ENCODE results near the gene SULT4A1.

SULT4A1 gene

GRCh38 chr22:43889860-43890253, 27.5 kb upstream of the SULT4A1 start:
- no peak for TF ChIP-seq CTCF (IDR thresholded peaks at IDR 0.05)
- Histone ChIP-seq H3K36me3 (no peaks in the 10 kb centered on the region), H3K9me3 (no peaks in the 10 kb centered on the region), H3K27me3 (peaks cover 0 to 77% of the 10 kb centered on the region in 2 donors), H3K4me1 (peaks cover 0 to 10% (median 9%) of the 10 kb centered on the region in 4 donors), H3K4me3 (no peak overlapping the region), H3K27ac (no peak overlapping the region)
- intact Hi-C loops (cut with DNase I; ENCODE audit: low total_unique reads): no loop called here
- no peak for DNase-seq

- Histone ChIP-seq H3K27me3 (peaks cover 0 to 77% of the 10 kb centered on the region in 2 donors), H3K9me3 (no peaks in the 10 kb centered on the region)
Observed at GRCh38 chr22:43889201-43889859, 27.0 kb upstream of the SULT4A1 start.

GRCh38 chr22:43888740-43889139, 26.4 kb upstream of the SULT4A1 start:
- peaks cover 0 to 10% (median 9%) of the 10 kb centered on the region in 4 donors for H3K4me1 ChIP-seq
- peaks cover 0 to 80% of the 10 kb centered on the region in 2 donors for H3K27me3 ChIP-seq
- H3K9me3 ChIP-seq: no peaks in the 10 kb centered on the region
- intact Hi-C loops (cut with DNase I; ENCODE audit: low total_unique reads): no loop called here
- DNase-seq: no peak
- H3K4me3 ChIP-seq: no peak overlapping the region
- no peak for TF ChIP-seq CTCF (IDR thresholded peaks at IDR 0.05)
- H3K36me3 ChIP-seq: no peaks in the 10 kb centered on the region
- no peak overlapping the region for H3K27ac ChIP-seq

More at GRCh38 chr22:43889201-43889859, 27.0 kb upstream of the SULT4A1 start:
- Histone ChIP-seq H3K36me3 (no peaks in the 10 kb centered on the region), H3K4me3 (no peak overlapping the region), H3K27ac (no peak overlapping the region), H3K4me1 (peaks cover 0 to 10% (median 9%) of the 10 kb centered on the region in 4 donors)
- no peak for TF ChIP-seq CTCF (IDR thresholded peaks at IDR 0.05)
- intact Hi-C loops (cut with DNase I; ENCODE audit: low total_unique reads): no loop called here
- DNase-seq: no peak

GRCh38 chr22:43887391-43887790, 25.1 kb upstream of the SULT4A1 start:
- H3K27ac ChIP-seq: no peak overlapping the region
- intact Hi-C loops (cut with DNase I; ENCODE audit: low total_unique reads): no loop called here
- no peak overlapping the region for H3K4me3 ChIP-seq
- H3K27me3 ChIP-seq: peaks cover 0 to 67% of the 10 kb centered on the region in 2 donors
- H3K4me1 ChIP-seq: peaks cover 0 to 10% (median 9%) of the 10 kb centered on the region in 4 donors
- H3K36me3 ChIP-seq: no peaks in the 10 kb centered on the region
- TF ChIP-seq CTCF (IDR thresholded peaks at IDR 0.05): no peak
- no peaks in the 10 kb centered on the region for H3K9me3 ChIP-seq
- DNase-seq: no peak

GRCh38 chr22:43886231-43886630, 23.9 kb upstream of the SULT4A1 start:
- no peaks in the 10 kb centered on the region for H3K9me3 ChIP-seq
- intact Hi-C loops (cut with DNase I; ENCODE audit: low total_unique reads): no loop called here
- H3K4me1 ChIP-seq: peaks cover 0 to 4% (median 3%) of the 10 kb centered on the region in 4 donors
- peaks cover 0 to 61% of the 10 kb centered on the region in 2 donors for H3K27me3 ChIP-seq
- no peak for TF ChIP-seq CTCF (IDR thresholded peaks at IDR 0.05)
- H3K36me3 ChIP-seq: no peaks in the 10 kb centered on the region
- no peak for DNase-seq
- no peak overlapping the region for H3K27ac ChIP-seq
- no peak overlapping the region for H3K4me3 ChIP-seq
